HEK293 (cell line): ENCODE data around the gene PDSS2.
A peak's percentile ranks its signal among the peaks of the same experiment; 100 is the strongest.

Experiments
- CTCF ChIA-PET: fragments of 350-600 bp; formaldehyde crosslinking; extraction: SDS; loops from one replicate; lab custom pipeline; 2021; ENCODE audit warnings: antibody characterized with exemption; lab: Yijun Ruan, JAX
- POLR2A ChIA-PET: fragments of 300-600 bp; formaldehyde crosslinking; extraction: SDS; loops from one replicate; lab custom pipeline; 2020; ENCODE audit warnings: antibody characterized with exemption, inconsistent platforms; lab: Yijun Ruan, JAX
- H3K27ac ChIP-seq: fragments of 200-500 bp; sonication (Bioruptor generic); 2 replicates; pipeline ENCODE4 v1.5.1; 2014; ENCODE audit warnings: low read depth, low read length, control low read depth, inconsistent platforms; ENCODE audit errors: extremely low read depth
- H3K36me3 ChIP-seq, 2 experiments: fragments of 200-500 bp in 1 of 2; sonication (Bioruptor generic) in 1 of 2; 1 replicate in 1 of 2; 2 replicates in 1 of 2; pipeline ENCODE4 v1.5.1; 2014 to 2017; ENCODE audit warnings: inconsistent platforms in 2 of 2, low read length in 2 of 2; ENCODE audit not compliant: control insufficient read depth in 2 of 2, insufficient read depth in 1 of 2
- H3K4me1 ChIP-seq: fragments of 200-500 bp; sonication (Bioruptor generic); 2 replicates; pipeline ENCODE4 v1.5.1; 2014; ENCODE audit warnings: mild to moderate bottlenecking, low read length, inconsistent platforms; ENCODE audit not compliant: control insufficient read depth, insufficient read depth
- H3K4me3 ChIP-seq: 2 replicates; pipeline ENCODE4 v1.5.1; 2011; ENCODE audit warnings: low read depth, mild to moderate bottlenecking, control low read depth, low read length, moderate library complexity
- H3K9me3 ChIP-seq: fragments of 200-500 bp; sonication (Bioruptor generic); 2 replicates; pipeline ENCODE4 v1.5.1; 2014; ENCODE audit warnings: low read depth, low read length, inconsistent platforms; ENCODE audit not compliant: control insufficient read depth, insufficient read depth
- BCL11A ChIP-seq: fragments of 450-650 bp; formaldehyde crosslinking; IDR thresholded peaks from 2 replicates; pipeline ENCODE4 v1.5.1; 2016; ENCODE audit warnings: low read depth, missing biosample characterization, missing genetic modification characterization
- FEZF1 ChIP-seq: fragments of 450-650 bp; formaldehyde crosslinking; IDR thresholded peaks from 2 replicates; pipeline ENCODE4 v1.5.1; 2016; ENCODE audit warnings: missing biosample characterization, missing genetic modification characterization
- GFI1B ChIP-seq: fragments of 450-650 bp; formaldehyde crosslinking; IDR thresholded peaks from 2 replicates; pipeline ENCODE4 v1.5.1; 2016; ENCODE audit warnings: missing biosample characterization, missing genetic modification characterization
- IKZF3 ChIP-seq: fragments of 450-650 bp; IDR thresholded peaks from 2 replicates; pipeline ENCODE4 v1.5.0; 2018; ENCODE audit warnings: missing biosample characterization, mild to moderate bottlenecking, missing genetic modification characterization, moderate library complexity
- KLF7 ChIP-seq: fragments of 450-650 bp; formaldehyde crosslinking; IDR thresholded peaks from 2 replicates; pipeline ENCODE4 v1.5.1; 2016; ENCODE audit warnings: missing biosample characterization, missing genetic modification characterization, borderline replicate concordance
- MZF1 ChIP-seq: fragments of 450-650 bp; formaldehyde crosslinking; IDR thresholded peaks from 2 replicates; pipeline ENCODE4 v1.5.1; 2017; ENCODE audit warnings: missing biosample characterization, missing genetic modification characterization, borderline replicate concordance
- PRDM1 ChIP-seq: fragments of 450-650 bp; formaldehyde crosslinking; IDR thresholded peaks from 2 replicates; pipeline ENCODE4; 2016; ENCODE audit warnings: missing biosample characterization, missing genetic modification characterization
- SETDB1 ChIP-seq: IDR thresholded peaks from one replicate; pipeline ENCODE4 v1.6.1; 2017; ENCODE audit warnings: mild to moderate bottlenecking, low read length, moderate library complexity, mixed read lengths; ENCODE audit not compliant: insufficient read length
- SP3 ChIP-seq: fragments of 450-650 bp; formaldehyde crosslinking; IDR thresholded peaks from 2 replicates; pipeline ENCODE4 v1.5.1; 2016; ENCODE audit warnings: missing biosample characterization, missing genetic modification characterization
- TRIM28 ChIP-seq: IDR thresholded peaks from 2 replicates; pipeline ENCODE4 v1.6.1; 2011; ENCODE audit warnings: low read length, control low read depth, borderline replicate concordance
- YY1 ChIP-seq: fragments of 450-650 bp; formaldehyde crosslinking; IDR thresholded peaks from 2 replicates; pipeline ENCODE4 v1.5.1; 2018; ENCODE audit warnings: missing biosample characterization, missing genetic modification characterization
- ZBTB10 ChIP-seq: fragments of 450-650 bp; formaldehyde crosslinking; IDR thresholded peaks from 2 replicates; pipeline ENCODE4 v1.5.1; 2016; ENCODE audit warnings: missing biosample characterization, missing genetic modification characterization
- ZBTB17 ChIP-seq: fragments of 450-650 bp; formaldehyde crosslinking; IDR thresholded peaks from 2 replicates; pipeline ENCODE4 v1.5.1; 2016; ENCODE audit warnings: missing biosample characterization, missing genetic modification characterization
- ZBTB21 ChIP-seq: fragments of 450-650 bp; formaldehyde crosslinking; IDR thresholded peaks from 2 replicates; pipeline ENCODE4 v1.5.1; 2017; ENCODE audit warnings: missing biosample characterization, missing genetic modification characterization
- ZNF214 ChIP-seq: fragments of 450-650 bp; formaldehyde crosslinking; IDR thresholded peaks from 2 replicates; pipeline ENCODE4 v1.5.1; 2017; ENCODE audit warnings: missing biosample characterization, mild to moderate bottlenecking, missing genetic modification characterization, borderline replicate concordance
- ZNF404 ChIP-seq: fragments of 450-650 bp; formaldehyde crosslinking; IDR thresholded peaks from 2 replicates; pipeline ENCODE4 v1.5.1; 2017; ENCODE audit warnings: missing biosample characterization, missing genetic modification characterization
- ZNF521 ChIP-seq: fragments of 450-650 bp; formaldehyde crosslinking; IDR thresholded peaks from 2 replicates; pipeline ENCODE4 v1.5.1; 2017; ENCODE audit warnings: missing biosample characterization, mild to moderate bottlenecking, missing genetic modification characterization
- ZNF530 ChIP-seq: fragments of 450-650 bp; formaldehyde crosslinking; IDR thresholded peaks from 2 replicates; pipeline ENCODE4 v1.5.1; 2016; ENCODE audit warnings: low read depth, missing biosample characterization, missing genetic modification characterization
- ZNF549 ChIP-seq: fragments of 450-650 bp; IDR thresholded peaks from 2 replicates; pipeline ENCODE4 v1.5.1; 2018; ENCODE audit warnings: missing biosample characterization, missing genetic modification characterization, mild to moderate bottlenecking, inconsistent platforms, moderate library complexity
- ZNF571 ChIP-seq: fragments of 450-650 bp; formaldehyde crosslinking; IDR thresholded peaks from 2 replicates; pipeline ENCODE4 v1.5.0; 2017; ENCODE audit warnings: missing biosample characterization, missing genetic modification characterization
- ZNF600 ChIP-seq: fragments of 450-650 bp; formaldehyde crosslinking; IDR thresholded peaks from 2 replicates; pipeline ENCODE4 v1.5.1; 2016; ENCODE audit warnings: missing biosample characterization, missing genetic modification characterization
- ZNF610 ChIP-seq: fragments of 450-650 bp; formaldehyde crosslinking; IDR thresholded peaks from 2 replicates; pipeline ENCODE4 v1.5.1; 2016; ENCODE audit warnings: missing biosample characterization, missing genetic modification characterization, borderline replicate concordance
- ZNF645 ChIP-seq: fragments of 450-650 bp; formaldehyde crosslinking; IDR thresholded peaks from 2 replicates; pipeline ENCODE4; 2016; ENCODE audit warnings: missing biosample characterization, missing genetic modification characterization
- ZNF660 ChIP-seq: fragments of 450-650 bp; IDR thresholded peaks from 2 replicates; pipeline ENCODE4 v1.5.1; 2018; ENCODE audit warnings: missing biosample characterization, mild to moderate bottlenecking, missing genetic modification characterization
- ZNF707 ChIP-seq: fragments of 450-650 bp; formaldehyde crosslinking; IDR thresholded peaks from 2 replicates; pipeline ENCODE4 v1.5.1; 2016; ENCODE audit warnings: missing biosample characterization, missing genetic modification characterization
- ZNF768 ChIP-seq: fragments of 450-650 bp; formaldehyde crosslinking; IDR thresholded peaks from 2 replicates; pipeline ENCODE4 v1.5.1; 2018; ENCODE audit warnings: missing biosample characterization, mild to moderate bottlenecking, missing genetic modification characterization

PDSS2 gene

DNA sequence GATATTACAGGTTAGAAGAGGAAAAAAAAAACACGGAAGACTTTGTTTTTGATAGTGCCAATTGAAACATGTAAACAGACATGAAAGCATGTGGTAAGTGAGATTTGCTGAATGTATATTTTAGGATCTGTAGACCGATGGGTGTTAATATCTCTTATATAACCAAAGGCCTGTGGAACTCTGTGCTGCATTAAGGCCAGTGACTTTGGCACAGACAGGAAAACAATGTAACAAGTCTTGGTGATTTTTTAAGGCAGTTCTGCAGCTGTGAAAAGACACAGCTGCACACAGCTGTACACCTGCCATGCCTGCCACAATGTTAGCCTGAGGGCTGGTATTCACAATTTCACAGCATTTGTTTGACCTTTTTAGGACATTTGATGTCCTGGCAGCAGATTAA is 36.6 kb upstream of the PDSS2 start:
- TF ChIP-seq FEZF1 (tag by site-specific recombination) (0 out of 2 replicates have a peak, but pooled peaks have one; percentile 12), ZBTB10 (tag by site-specific recombination) (no peak)
- ChIA-PET CTCF (no interaction called here), POLR2A (no interaction called here)
- Histone ChIP-seq H3K27ac (no peak overlapping the region), H3K36me3 (no peaks in the 10 kb centered on the region), H3K4me1 (peaks cover 55% of the 10 kb centered on the region), H3K4me3 (no peak overlapping the region), H3K9me3 (no peaks in the 10 kb centered on the region)

DNA sequence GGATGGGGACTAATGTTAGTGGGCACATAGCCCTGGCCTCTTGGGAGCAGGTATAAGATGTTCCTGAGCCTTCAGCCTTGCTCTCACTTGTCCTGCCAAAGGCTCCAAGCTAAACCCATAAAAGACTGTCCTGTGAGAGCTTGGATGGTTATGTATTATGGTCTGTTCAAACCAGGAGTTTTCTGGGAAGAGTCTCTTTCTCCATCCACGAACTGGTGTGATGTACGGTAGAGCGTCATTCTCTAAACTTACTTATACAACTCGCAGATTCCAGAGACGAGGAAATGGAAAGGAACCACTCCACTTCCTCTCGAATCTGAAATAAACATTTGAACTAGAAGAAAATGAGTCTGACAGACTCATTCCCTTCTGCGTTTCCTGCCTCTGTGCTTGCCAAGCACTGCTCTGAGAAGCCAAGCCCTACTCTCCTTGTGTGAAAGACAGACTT is 35.9 kb upstream of the PDSS2 start:
- no peaks in the 10 kb centered on the region for H3K36me3 ChIP-seq
- POLR2A ChIA-PET: interaction anchor here (9.4 kb wide), 1 partner anchor 35 kb away, joined by 104 read pairs; the partner anchor contains the start of gene PDSS2
- H3K9me3 ChIP-seq: no peaks in the 10 kb centered on the region
- TF ChIP-seq BCL11A (tag by site-specific recombination) (no peak), PRDM1 (tag by site-specific recombination) (peak; percentile 86), TRIM28 (peak; percentile 72; the same call in 1 of the 2 replicates), ZBTB17 (tag by site-specific recombination) (peak; percentile 49; the same call in 1 of the 2 replicates), ZNF600 (tag by site-specific recombination) (peak; percentile 36; the same call in 1 of the 2 replicates), ZNF549 (tag by site-specific recombination) (no peak), ZNF521 (no peak), ZNF660 (tag by site-specific recombination) (0 out of 2 replicates have a peak, but pooled peaks have one; percentile 8), GFI1B (no peak), IKZF3 (tag by site-specific recombination) (peak; percentile 19; the same call in 1 of the 2 replicates), ZNF571 (tag by site-specific recombination) (no peak), ZNF214 (tag by site-specific recombination) (no peak)
- peak overlapping the region; percentile 0; the same call in 1 of the 2 replicates for H3K27ac ChIP-seq
- no peak overlapping the region for H3K4me3 ChIP-seq
- CTCF ChIA-PET: interaction anchor here (3.3 kb wide), 1 partner anchor 177 kb away, joined by 12 read pairs; no protein-coding TSS in a partner anchor
- peaks cover 55% of the 10 kb centered on the region for H3K4me1 ChIP-seq

DNA sequence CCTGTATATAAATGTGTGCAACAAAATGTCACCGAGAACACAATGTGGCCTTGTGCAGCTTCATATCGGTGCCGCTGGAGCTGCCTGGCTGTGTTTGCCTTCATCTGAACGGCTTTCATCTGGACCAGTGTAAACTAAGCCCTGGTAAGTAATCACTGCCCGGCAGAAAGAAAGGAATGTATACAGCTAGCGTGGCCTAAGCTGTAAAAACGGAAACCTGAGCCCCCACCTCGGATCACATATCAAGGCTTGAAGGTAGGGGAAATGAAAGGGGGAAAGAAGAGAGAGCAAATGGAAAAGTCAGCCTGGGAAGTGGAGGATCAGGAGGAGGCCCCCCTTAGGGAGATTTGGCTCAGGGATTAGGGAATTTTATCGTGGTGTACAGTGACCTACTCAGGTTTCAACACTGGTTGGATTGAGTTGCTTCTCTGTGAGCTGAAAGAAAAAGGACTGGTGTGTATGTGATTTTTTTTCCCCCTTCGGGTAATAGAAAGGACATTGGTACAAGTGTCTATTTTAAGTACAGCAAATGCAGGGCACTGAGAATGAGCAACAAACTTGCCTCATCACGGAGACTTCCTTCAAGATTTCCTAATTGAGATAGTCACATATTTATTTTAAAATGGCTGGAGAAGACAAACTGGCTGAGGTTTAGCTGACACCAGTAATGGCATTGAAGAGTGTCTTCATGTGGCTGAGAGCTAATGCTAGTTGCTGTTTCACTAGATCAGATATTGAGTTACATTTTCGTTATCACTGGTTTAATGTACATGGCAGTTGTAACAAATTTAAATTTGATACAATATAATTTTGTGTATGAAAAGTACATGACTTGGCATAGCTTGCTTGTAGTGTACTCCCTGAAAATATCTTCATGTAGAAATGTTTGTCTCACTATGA is 34.0 kb upstream of the PDSS2 start:
- CTCF ChIA-PET: interaction anchor here (0.6 to 4.7 kb wide), 14 partner anchors 9 to 311 kb away, joined by 3 to 21 read pairs (median 4); partner anchors contain the start of gene PDSS2
- TF ChIP-seq YY1 (tag by site-specific recombination) (no peak), GFI1B (peak; percentile 99), SETDB1 (no peak), MZF1 (tag by site-specific recombination) (peak; percentile 96), ZNF610 (peak; percentile 37; the same call in 1 of the 2 replicates), SP3 (no peak), ZNF707 (tag by site-specific recombination) (no peak), ZNF768 (tag by site-specific recombination) (no peak), ZNF404 (no peak), ZNF645 (no peak), ZBTB21 (tag by site-specific recombination) (no peak), KLF7 (tag by site-specific recombination) (no peak), ZNF530 (tag by site-specific recombination) (no peak), ZNF521 (no peak)

More for the DNA sequence above, 34.0 kb upstream of the PDSS2 start:
- Histone ChIP-seq H3K9me3 (no peaks in the 10 kb centered on the region), H3K27ac (peak overlapping the region; percentile 94), H3K36me3 (no peaks in the 10 kb centered on the region), H3K4me3 (peak overlapping the region; percentile 88), H3K4me1 (peaks cover 47% of the 10 kb centered on the region)
- POLR2A ChIA-PET: interaction anchor here (0.5 to 9.4 kb wide), 11 partner anchors 11 to 380 kb away, joined by 3 to 104 read pairs (median 3); partner anchors contain the start of gene PDSS2
